Osteocyte (in vitro differentiated cells): ENCODE results near the gene RMI2. TPM values are rescaled to one million over a fixed set of nuclear protein-coding genes. Genes with fewer than 3 reads are reported as not detected.
A peak's percentile ranks its signal among the peaks of the same experiment; 100 is the strongest.

Source experiments
- DNase-seq: peaks from one replicate; pipeline ENCODE4 v3.0.0; 2021; ENCODE audit warnings: mixed read lengths; ENCODE audit not compliant: unreplicated experiment; ENCODE audit errors: extremely low spot score
- H3K27ac Mint-ChIP-seq: one replicate; pipeline ENCODE4 v1.8.0; 2021; ENCODE audit warnings: mild to moderate bottlenecking, mixed read lengths; ENCODE audit not compliant: unreplicated experiment
- H3K27me3 Mint-ChIP-seq: one replicate; pipeline ENCODE4 v1.8.0; 2021; ENCODE audit warnings: mixed read lengths; ENCODE audit not compliant: unreplicated experiment
- H3K36me3 Mint-ChIP-seq: one replicate; pipeline ENCODE4 v1.8.0; 2021; ENCODE audit warnings: mixed read lengths; ENCODE audit not compliant: unreplicated experiment
- H3K4me1 Mint-ChIP-seq: one replicate; pipeline ENCODE4 v1.8.0; 2021; ENCODE audit warnings: mixed read lengths; ENCODE audit not compliant: unreplicated experiment
- H3K4me3 Mint-ChIP-seq: one replicate; pipeline ENCODE4 v1.8.0; 2021; ENCODE audit warnings: mild to moderate bottlenecking, moderate library complexity, mixed read lengths; ENCODE audit not compliant: unreplicated experiment
- H3K9me3 Mint-ChIP-seq: one replicate; pipeline ENCODE4 v1.8.0; 2021; ENCODE audit warnings: mixed read lengths; ENCODE audit not compliant: unreplicated experiment
- total RNA-seq: library from RNA; stranded (reverse); gene quantifications from 2 replicates; pipeline ENCODE4 v1.2.1, GENCODE V29; 2021
- TF ChIP-seq, protein P1 (sequence below): fragments of 200-600 bp; sonication (generic); IDR thresholded peaks from 2 replicates; pipeline ENCODE4 v1.5.0; 2021; ENCODE audit warnings: antibody characterized with exemption, mild to moderate bottlenecking, moderate library complexity

Gene RMI2
- total RNA-seq, 1 donor from 2014 or later, result 4.1 TPM

DNA sequence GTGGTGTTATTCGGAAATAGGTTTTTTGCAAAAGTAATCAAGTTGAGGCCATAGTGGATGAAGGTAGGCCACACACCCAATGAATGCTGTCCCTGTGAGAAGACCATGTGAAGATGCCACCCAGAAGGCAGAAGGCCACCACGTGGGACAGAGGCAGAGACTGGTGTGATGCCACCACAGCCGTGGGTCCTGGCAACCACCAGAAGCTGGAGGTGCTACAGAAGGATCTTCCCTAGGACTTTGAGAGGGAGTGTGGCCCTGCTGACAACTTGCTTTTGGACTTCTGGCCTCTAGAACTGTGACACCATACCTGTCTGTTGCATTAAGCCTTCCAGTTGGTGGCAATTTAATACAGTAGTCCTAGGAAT is 49.3 kb downstream of the RMI2 start:
- no peaks in the 10 kb centered on the region for H3K9me3 Mint-ChIP-seq
- no peak overlapping the region for H3K4me3 Mint-ChIP-seq
- no peaks in the 10 kb centered on the region for H3K36me3 Mint-ChIP-seq
- H3K27me3 Mint-ChIP-seq, result no peaks in the 10 kb centered on the region
- TF ChIP-seq, protein P1, sequence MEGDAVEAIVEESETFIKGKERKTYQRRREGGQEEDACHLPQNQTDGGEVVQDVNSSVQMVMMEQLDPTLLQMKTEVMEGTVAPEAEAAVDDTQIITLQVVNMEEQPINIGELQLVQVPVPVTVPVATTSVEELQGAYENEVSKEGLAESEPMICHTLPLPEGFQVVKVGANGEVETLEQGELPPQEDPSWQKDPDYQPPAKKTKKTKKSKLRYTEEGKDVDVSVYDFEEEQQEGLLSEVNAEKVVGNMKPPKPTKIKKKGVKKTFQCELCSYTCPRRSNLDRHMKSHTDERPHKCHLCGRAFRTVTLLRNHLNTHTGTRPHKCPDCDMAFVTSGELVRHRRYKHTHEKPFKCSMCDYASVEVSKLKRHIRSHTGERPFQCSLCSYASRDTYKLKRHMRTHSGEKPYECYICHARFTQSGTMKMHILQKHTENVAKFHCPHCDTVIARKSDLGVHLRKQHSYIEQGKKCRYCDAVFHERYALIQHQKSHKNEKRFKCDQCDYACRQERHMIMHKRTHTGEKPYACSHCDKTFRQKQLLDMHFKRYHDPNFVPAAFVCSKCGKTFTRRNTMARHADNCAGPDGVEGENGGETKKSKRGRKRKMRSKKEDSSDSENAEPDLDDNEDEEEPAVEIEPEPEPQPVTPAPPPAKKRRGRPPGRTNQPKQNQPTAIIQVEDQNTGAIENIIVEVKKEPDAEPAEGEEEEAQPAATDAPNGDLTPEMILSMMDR, result no peak
- peaks cover 3% of the 10 kb centered on the region for H3K4me1 Mint-ChIP-seq
- no peak for DNase-seq
- H3K27ac Mint-ChIP-seq, result no peak overlapping the region

DNA sequence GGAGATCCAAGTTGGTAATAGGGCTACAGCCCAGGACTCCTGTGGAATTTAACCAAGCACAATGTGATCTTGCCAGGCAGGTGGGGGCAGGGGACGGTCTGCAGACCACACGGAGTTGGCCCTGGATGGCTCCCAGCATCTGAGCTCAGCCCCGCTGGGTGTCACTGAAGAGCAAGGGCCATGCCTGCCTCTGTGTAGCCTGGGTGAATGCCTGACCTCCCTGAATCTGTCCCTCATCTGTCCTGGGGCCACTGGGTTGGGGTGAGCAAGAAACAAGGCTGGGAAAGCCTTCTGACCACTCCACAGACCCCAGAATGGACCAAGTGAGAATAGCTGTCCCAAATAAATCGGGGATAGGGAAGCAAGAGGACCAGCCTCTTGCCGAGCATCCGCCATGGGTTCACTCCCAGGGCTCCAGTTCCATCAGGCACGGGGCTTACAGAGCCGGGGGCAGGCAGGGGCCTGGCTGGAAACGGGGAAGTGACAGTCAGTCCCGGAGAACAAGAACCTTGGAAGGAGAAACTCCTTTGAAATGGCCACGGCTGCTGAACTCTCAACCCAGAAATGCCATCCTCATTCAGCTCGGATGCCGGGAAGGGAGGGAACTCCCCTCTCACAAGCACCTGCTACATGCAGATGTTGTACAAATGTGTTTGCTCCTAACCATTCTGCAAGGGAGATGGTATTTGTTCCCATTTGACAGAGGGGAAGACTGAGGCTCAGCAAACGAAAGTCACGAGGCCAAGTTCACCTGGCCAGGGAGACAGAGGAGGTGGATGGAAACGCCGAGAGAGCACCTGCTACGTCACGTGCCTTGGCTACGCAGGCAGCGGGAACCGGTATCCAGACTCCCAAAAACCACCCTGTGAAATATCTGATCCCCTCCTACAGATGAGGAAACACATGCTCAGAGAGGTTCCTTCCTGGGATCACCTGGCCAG is 50.0 kb downstream of the RMI2 start:
- DNase-seq, result no peak
- Mint-ChIP-seq H3K4me3 (no peak overlapping the region), H3K9me3 (no peaks in the 10 kb centered on the region), H3K4me1 (peaks cover 3% of the 10 kb centered on the region), H3K27ac (no peak overlapping the region), H3K36me3 (no peaks in the 10 kb centered on the region), H3K27me3 (no peaks in the 10 kb centered on the region)
- TF ChIP-seq, protein P1, result no peak

- Mint-ChIP-seq H3K27me3 (no peaks in the 10 kb centered on the region), H3K27ac (no peak overlapping the region), H3K4me1 (peaks cover 2% of the 10 kb centered on the region), H3K4me3 (no peak overlapping the region), H3K36me3 (no peaks in the 10 kb centered on the region), H3K9me3 (no peaks in the 10 kb centered on the region)
- TF ChIP-seq, protein P1, result no peak
- DNase-seq, result no peak
Measured at GRCh38 chr16:11395949-11396240, 50.6 kb downstream of the RMI2 start.

- TF ChIP-seq, protein P1, result peak; percentile 98
- no peaks in the 10 kb centered on the region for H3K36me3 Mint-ChIP-seq
- no peak overlapping the region for H3K27ac Mint-ChIP-seq
- H3K4me3 Mint-ChIP-seq, result no peak overlapping the region
- no peaks in the 10 kb centered on the region for H3K4me1 Mint-ChIP-seq
- no peaks in the 10 kb centered on the region for H3K9me3 Mint-ChIP-seq
- DNase-seq, result peak; percentile 93
- H3K27me3 Mint-ChIP-seq, result no peaks in the 10 kb centered on the region
Measured at GRCh38 chr16:11396241-11397048, 51.2 kb downstream of the RMI2 start.

DNA sequence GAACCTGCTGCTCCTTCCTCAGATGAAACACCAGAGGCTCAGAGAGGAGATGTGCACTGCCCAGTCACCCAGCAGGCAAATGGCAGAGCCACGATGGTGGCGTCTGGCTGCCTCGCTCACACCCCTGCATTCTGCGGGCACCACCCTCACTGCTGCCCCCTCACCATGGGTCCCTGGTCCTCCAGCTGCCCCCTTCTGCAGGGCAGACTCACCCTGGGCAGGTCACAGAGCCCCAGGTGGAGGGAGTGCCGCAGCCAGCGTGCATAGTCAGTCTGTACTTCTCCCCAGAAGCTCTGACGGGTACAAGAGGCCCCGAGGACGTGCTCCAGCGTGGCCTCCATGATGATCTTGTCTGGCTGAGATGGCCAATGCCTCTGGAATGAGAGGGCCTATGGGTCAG is 52.9 kb downstream of the RMI2 start:
- TF ChIP-seq, protein P1, result no peak
- Mint-ChIP-seq H3K36me3 (no peaks in the 10 kb centered on the region), H3K27ac (no peak overlapping the region), H3K9me3 (no peaks in the 10 kb centered on the region), H3K4me1 (no peaks in the 10 kb centered on the region), H3K27me3 (peaks cover 3% of the 10 kb centered on the region), H3K4me3 (no peak overlapping the region)
- DNase-seq, result no peak
